Mucosa of rectum (tissue), 2 donors: ENCODE data around the gene HELZ.
A peak's percentile ranks its signal among the peaks of the same experiment; 100 is the strongest.
"Not testable (repeated sequence)": the region's sequence is repeated elsewhere in the genome, so short reads cannot be mapped to it uniquely, and the experiment has no call there.

Experiments used
- H3K27ac ChIP-seq, 2 donors: one replicate each; pipeline ENCODE4 v1.7.0; 2013; ENCODE audit warnings: inconsistent platforms in 2 of 2, low read depth in 2 of 2, low read length in 2 of 2
- H3K27me3 ChIP-seq, 2 donors: one replicate each; pipeline ENCODE4 v1.7.0; 2013; ENCODE audit warnings: low read length in 2 of 2; ENCODE audit not compliant: control insufficient read depth in 2 of 2, insufficient read depth in 2 of 2
- H3K36me3 ChIP-seq, 2 donors: one replicate each; pipeline ENCODE4 v1.7.0; 2013; ENCODE audit warnings: low read length in 2 of 2; ENCODE audit not compliant: control insufficient read depth in 2 of 2, insufficient read depth in 2 of 2
- H3K4me1 ChIP-seq, 2 donors: one replicate each; pipeline ENCODE4 v1.7.0; 2013; ENCODE audit warnings: low read length in 2 of 2, mild to moderate bottlenecking in 1 of 2; ENCODE audit not compliant: control insufficient read depth in 2 of 2, insufficient read depth in 2 of 2
- H3K4me3 ChIP-seq, 2 donors: one replicate each; pipeline ENCODE4 v1.7.0; 2013; ENCODE audit warnings: low read length in 2 of 2
- H3K9ac ChIP-seq, 2 donors: one replicate each; pipeline ENCODE4 v1.7.0; 2013; ENCODE audit warnings: low read length in 2 of 2, low read depth in 1 of 2, mild to moderate bottlenecking in 1 of 2
- H3K9me3 ChIP-seq, 2 donors: one replicate each; pipeline ENCODE4 v1.7.0; 2013; ENCODE audit warnings: low read length in 2 of 2; ENCODE audit not compliant: control insufficient read depth in 2 of 2
- donor health status: healthy.
- donor health status: Normal muscosa, but diverticular disease.

Gene HELZ

GRCh38 chr17:67266496-67266895 is 21.5 kb upstream of the HELZ start:
- Histone ChIP-seq H3K4me1 (no peaks in the 10 kb centered on the region), H3K27ac (no peak overlapping the region), H3K36me3 (no peaks in the 10 kb centered on the region), H3K9me3 (no peaks in the 10 kb centered on the region), H3K27me3 (no peaks in the 10 kb centered on the region), H3K4me3 (no peak overlapping the region), H3K9ac (no peak overlapping the region)

GRCh38 chr17:67265436-67266019 is 20.5 kb upstream of the HELZ start:
- H3K4me1 ChIP-seq = peaks cover 0 to under 1% of the 10 kb centered on the region in 2 donors
- H3K36me3 ChIP-seq = no peaks in the 10 kb centered on the region
- no peak overlapping the region for H3K27ac ChIP-seq
- no peaks in the 10 kb centered on the region for H3K27me3 ChIP-seq
- H3K9ac ChIP-seq = no peak overlapping the region
- H3K4me3 ChIP-seq = no peak overlapping the region
- H3K9me3 ChIP-seq = no peaks in the 10 kb centered on the region

- H3K4me3 ChIP-seq = no peak overlapping the region
- peaks cover 5 to 8% of the 10 kb centered on the region in 2 donors for H3K4me1 ChIP-seq
- no peaks in the 10 kb centered on the region for H3K36me3 ChIP-seq
- no peaks in the 10 kb centered on the region for H3K9me3 ChIP-seq
- H3K9ac ChIP-seq = no peak overlapping the region
- no peaks in the 10 kb centered on the region for H3K27me3 ChIP-seq
- H3K27ac ChIP-seq = no peak overlapping the region
Observed at GRCh38 chr17:67262435-67263117, 17.6 kb upstream of the HELZ start.

- H3K36me3 ChIP-seq = no peaks in the 10 kb centered on the region
- no peaks in the 10 kb centered on the region for H3K27me3 ChIP-seq
- peak overlapping the region in 1 of 2 donors; percentile 17 for H3K9ac ChIP-seq
- peak overlapping the region in 1 of 2 donors; percentile 15 for H3K4me3 ChIP-seq
- no peaks in the 10 kb centered on the region for H3K9me3 ChIP-seq
- peak overlapping the region; percentile 49 to 55 for H3K27ac ChIP-seq
- H3K4me1 ChIP-seq = peaks cover 5 to 8% of the 10 kb centered on the region in 2 donors
Observed at GRCh38 chr17:67260170-67260987, 15.4 kb upstream of the HELZ start.

- peak overlapping the region in 1 of 2 donors; percentile 6 for H3K9ac ChIP-seq
- H3K4me1 ChIP-seq = peaks cover 5 to 8% of the 10 kb centered on the region in 2 donors
- H3K27me3 ChIP-seq = no peaks in the 10 kb centered on the region
- no peaks in the 10 kb centered on the region for H3K36me3 ChIP-seq
- H3K4me3 ChIP-seq = no peak overlapping the region
- no peaks in the 10 kb centered on the region for H3K9me3 ChIP-seq
- no peak overlapping the region for H3K27ac ChIP-seq
Observed at GRCh38 chr17:67258821-67259468, 13.9 kb upstream of the HELZ start.

- Histone ChIP-seq H3K27ac (no peak overlapping the region), H3K9ac (no peak overlapping the region), H3K9me3 (no peaks in the 10 kb centered on the region), H3K27me3 (no peaks in the 10 kb centered on the region), H3K36me3 (no peaks in the 10 kb centered on the region), H3K4me3 (no peak overlapping the region), H3K4me1 (peaks cover 5 to 8% of the 10 kb centered on the region in 2 donors)
Observed at GRCh38 chr17:67256075-67256732, 11.2 kb upstream of the HELZ start.

- Histone ChIP-seq H3K9me3 (no peaks in the 10 kb centered on the region), H3K9ac (no peak overlapping the region), H3K27me3 (no peaks in the 10 kb centered on the region), H3K4me3 (no peak overlapping the region), H3K27ac (no peak overlapping the region), H3K4me1 (peaks cover 0 to 3% of the 10 kb centered on the region in 2 donors), H3K36me3 (no peaks in the 10 kb centered on the region)
Observed at GRCh38 chr17:67253384-67253783, 8.4 kb upstream of the HELZ start.

GRCh38 chr17:67251586-67251985 is 6.6 kb upstream of the HELZ start:
- H3K4me1 ChIP-seq, H3K27me3 ChIP-seq, H3K27ac ChIP-seq, H3K4me3 ChIP-seq, H3K36me3 ChIP-seq, H3K9ac ChIP-seq, H3K9me3 ChIP-seq: not testable (repeated sequence)

GRCh38 chr17:67248291-67248690 is 3.3 kb upstream of the HELZ start:
- no peak overlapping the region for H3K4me3 ChIP-seq
- H3K27ac ChIP-seq = no peak overlapping the region
- H3K4me1 ChIP-seq = peaks cover 13 to 23% of the 10 kb centered on the region in 2 donors
- H3K9ac ChIP-seq = no peak overlapping the region
- no peaks in the 10 kb centered on the region for H3K9me3 ChIP-seq
- H3K36me3 ChIP-seq = no peaks in the 10 kb centered on the region
- no peaks in the 10 kb centered on the region for H3K27me3 ChIP-seq
